Activated CD4-positive, alpha-beta T cell treated with anti-CD3 and anti-CD28 coated beads for 36 hours (primary cell): ENCODE measurements around the gene AOAH. TPM values are rescaled to one million over a fixed set of nuclear protein-coding genes. Genes with fewer than 3 reads are reported as not detected.
A peak's percentile ranks its signal among the peaks of the same experiment; 100 is the strongest.
"Not testable (repeated sequence)": the region's sequence is repeated elsewhere in the genome, so short reads cannot be mapped to it uniquely, and the experiment has no call there.

Experiments used
- ATAC-seq: fragments of 200-7000 bp; cut with Tn5 transposase; one replicate; pipeline ENCODE4 v1.10.0; 2021; ENCODE audit warnings: mild to moderate bottlenecking, moderate library complexity
- CTCF ChIA-PET: fragments of 350-600 bp; sonication (Branson Sonifier 250); formaldehyde crosslinking; loops from one replicate; lab custom pipeline; 2021; ENCODE audit warnings: antibody characterized with exemption; lab: Charles Lee
- POLR2A ChIA-PET: fragments of 350-600 bp; sonication (Branson Sonifier 250); formaldehyde crosslinking; loops from one replicate; lab custom pipeline; 2021; ENCODE audit warnings: antibody characterized with exemption, inconsistent platforms; lab: Charles Lee
- DNase-seq: peaks from one replicate; pipeline ENCODE4 v3.0.0-alpha.2; 2020
- H3K27ac Mint-ChIP-seq: one replicate; pipeline ENCODE4 v1.8.0; 2021; ENCODE audit warnings: mixed read lengths
- H3K27me3 Mint-ChIP-seq: one replicate; pipeline ENCODE4 v1.8.0; 2021; ENCODE audit warnings: mixed read lengths
- H3K36me3 Mint-ChIP-seq: one replicate; pipeline ENCODE4 v1.8.0; 2021; ENCODE audit warnings: low read depth, mixed read lengths
- H3K4me1 Mint-ChIP-seq: one replicate; pipeline ENCODE4 v1.8.0; 2021; ENCODE audit warnings: mixed read lengths
- H3K4me3 Mint-ChIP-seq: one replicate; pipeline ENCODE4 v1.8.0; 2021; ENCODE audit warnings: mild to moderate bottlenecking, moderate library complexity, mixed read lengths
- H3K9me3 Mint-ChIP-seq: one replicate; pipeline ENCODE4 v1.8.0; 2021; ENCODE audit warnings: low read depth, mixed read lengths
- intact Hi-C, 2 experiments: fragments of 100-400 bp; cut with DNase I in 1 of 2; cut with micrococcal nuclease in 1 of 2; formaldehyde crosslinking; loops; one replicate each; pipeline versions ENCODE4 v1.14.2 to v1.15.1; 2022 to 2024; cut with DNase I, micrococcal nuclease
- total RNA-seq, 2 experiments: library from RNA; stranded (reverse); gene quantifications; one replicate each; pipeline ENCODE4 v1.2.3, GENCODE V29; 2021

Gene AOAH
- total RNA-seq, 2 experiments from 2014 or later: 9.2 to 10.0 TPM

DNA sequence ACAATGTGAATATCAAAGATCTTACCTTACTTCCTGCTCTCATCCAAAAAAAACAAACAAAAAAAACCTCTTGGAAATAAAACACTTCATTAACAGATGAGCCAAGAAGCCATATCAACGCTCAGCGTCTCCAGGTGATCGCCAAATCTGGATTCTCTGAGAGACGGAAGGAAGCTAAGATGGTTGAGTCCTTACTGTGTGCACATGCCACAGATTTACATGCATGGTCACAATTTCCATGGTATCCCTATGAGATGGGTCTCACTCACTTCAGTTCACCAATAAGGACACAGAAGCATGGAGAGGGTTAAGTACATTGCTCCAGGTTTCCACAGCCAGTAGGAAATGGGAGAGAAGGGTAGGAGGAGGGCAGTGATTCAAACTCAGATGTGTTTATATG, 1.0 kb downstream of the AOAH start:
- Mint-ChIP-seq H3K27ac (peak overlapping the region; percentile 93), H3K4me3 (peak overlapping the region; percentile 79), H3K4me1 (peaks cover 87% of the 10 kb centered on the region), H3K27me3 (no peaks in the 10 kb centered on the region), H3K9me3 (peaks cover 2% of the 10 kb centered on the region), H3K36me3 (peaks cover 6% of the 10 kb centered on the region)
- ChIA-PET POLR2A (no interaction called here), CTCF (interaction anchor here (1.1 kb wide), 1 partner anchor 72 kb away, joined by 3 read pairs; no protein-coding TSS in a partner anchor)
- DNase-seq (no peak), ATAC-seq (no peak)
- intact Hi-C loops: loop anchor here (5.0 to 10.0 kb wide), 4 partner anchors 121 to 722 kb away; partner anchors contain the start of gene ELMO1 (in 1 of the 2)

DNA sequence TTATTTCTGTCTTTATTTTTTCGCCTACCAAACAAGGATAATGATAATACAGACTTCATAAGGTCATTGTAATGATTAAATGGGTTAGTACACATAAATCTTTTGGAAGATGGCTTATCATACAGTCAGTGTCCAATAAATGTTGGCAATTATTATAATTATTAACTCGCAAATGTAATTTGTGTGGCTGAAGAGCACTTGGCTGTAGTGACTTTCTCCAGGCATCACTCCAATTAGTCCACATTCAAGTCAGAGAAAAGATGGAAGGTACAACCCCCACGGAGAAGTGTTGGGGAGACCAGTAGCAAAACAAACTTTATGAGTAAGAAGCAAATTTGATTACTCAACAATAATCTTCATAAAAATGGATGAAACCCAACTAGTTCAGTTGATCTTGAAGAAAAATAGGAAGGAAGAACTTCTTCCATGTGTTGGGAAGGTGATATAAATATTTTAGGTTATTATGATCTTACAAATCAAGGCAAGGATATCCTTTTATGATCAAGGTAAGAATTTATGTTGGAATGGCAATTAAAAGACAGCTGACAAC, 5.1 kb downstream of the AOAH start:
- Mint-ChIP-seq H3K4me3 (no peak overlapping the region), H3K27ac (peak overlapping the region; percentile 10)
- no peak for ATAC-seq

DNA sequence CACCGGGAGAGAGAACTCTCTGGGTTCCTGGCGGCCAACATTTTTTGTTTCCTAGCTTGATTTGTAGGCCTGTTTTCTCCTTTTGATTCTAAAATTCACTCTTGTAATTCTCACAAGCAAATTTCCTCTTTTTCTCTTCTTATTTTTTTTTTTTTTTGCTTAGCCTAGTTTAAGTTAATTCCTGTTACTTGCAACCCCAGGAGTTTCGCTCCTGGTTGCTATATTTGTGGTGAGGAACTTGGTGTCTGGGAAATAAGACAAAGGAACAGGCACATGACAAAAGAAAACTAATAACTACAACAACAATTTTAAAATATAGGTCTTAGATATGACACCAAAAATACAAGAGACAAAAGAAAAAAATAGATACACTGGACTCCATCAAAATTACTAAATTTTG, 6.7 kb downstream of the AOAH start:
- DNase-seq: no peak
- Mint-ChIP-seq H3K4me3 (no peak overlapping the region), H3K9me3 (peaks cover 6% of the 10 kb centered on the region), H3K4me1 (peaks cover 52% of the 10 kb centered on the region), H3K27ac (no peak overlapping the region), H3K36me3 (peaks cover 25% of the 10 kb centered on the region), H3K27me3 (no peaks in the 10 kb centered on the region)
- ChIA-PET POLR2A (interaction anchor here (0.6 to 0.7 kb wide), 2 partner anchors 39 to 384 kb away, joined by 5 to 6 read pairs; no protein-coding TSS in a partner anchor), CTCF (interaction anchor here (0.6 to 1.1 kb wide), 4 partner anchors 28 to 701 kb away, joined by 3 read pairs; no protein-coding TSS in a partner anchor)
- intact Hi-C loops: no loop called here
- no peak for ATAC-seq

More for the DNA sequence above, 5.1 kb downstream of the AOAH start:
- ChIA-PET POLR2A (no interaction called here), CTCF (interaction anchor here (0.7 to 1.6 kb wide), 2 partner anchors 9 to 288 kb away, joined by 3 read pairs; no protein-coding TSS in a partner anchor)
- H3K27me3 Mint-ChIP-seq: no peaks in the 10 kb centered on the region
- peaks cover 19% of the 10 kb centered on the region for H3K36me3 Mint-ChIP-seq
- no peak for DNase-seq
- peaks cover 55% of the 10 kb centered on the region for H3K4me1 Mint-ChIP-seq
- H3K9me3 Mint-ChIP-seq: peaks cover 6% of the 10 kb centered on the region
- intact Hi-C loops: no loop called here

DNA sequence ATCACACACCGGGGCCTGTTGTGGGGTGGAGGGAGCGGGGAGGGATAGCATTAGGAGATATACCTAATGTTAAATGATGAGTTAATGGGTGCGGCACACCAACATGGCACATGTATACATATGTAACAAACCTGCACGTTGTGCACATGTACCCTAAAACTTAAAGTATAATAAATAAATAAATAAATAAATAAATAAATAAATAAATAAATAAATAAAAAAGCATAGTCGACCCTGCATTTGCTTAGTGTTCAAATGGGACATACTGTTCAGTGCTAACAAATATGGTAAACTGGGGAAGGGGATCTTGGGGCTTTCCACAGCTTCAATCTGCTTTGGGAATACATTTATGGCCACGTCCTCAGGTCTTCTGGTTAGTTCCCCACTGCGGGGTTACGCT, 7.5 kb downstream of the AOAH start:
- H3K9me3 Mint-ChIP-seq, H3K4me3 Mint-ChIP-seq, H3K27me3 Mint-ChIP-seq, ATAC-seq, DNase-seq, H3K27ac Mint-ChIP-seq, intact Hi-C loops: not testable (repeated sequence)
- H3K4me1 Mint-ChIP-seq: peaks cover 53% of the 10 kb centered on the region
- POLR2A ChIA-PET: interaction anchor here (0.6 to 0.7 kb wide), 2 partner anchors 38 to 385 kb away, joined by 5 to 6 read pairs; no protein-coding TSS in a partner anchor
- peaks cover 26% of the 10 kb centered on the region for H3K36me3 Mint-ChIP-seq
- CTCF ChIA-PET: interaction anchor here (0.8 kb wide), 1 partner anchor 702 kb away, joined by 3 read pairs; no protein-coding TSS in a partner anchor

DNA sequence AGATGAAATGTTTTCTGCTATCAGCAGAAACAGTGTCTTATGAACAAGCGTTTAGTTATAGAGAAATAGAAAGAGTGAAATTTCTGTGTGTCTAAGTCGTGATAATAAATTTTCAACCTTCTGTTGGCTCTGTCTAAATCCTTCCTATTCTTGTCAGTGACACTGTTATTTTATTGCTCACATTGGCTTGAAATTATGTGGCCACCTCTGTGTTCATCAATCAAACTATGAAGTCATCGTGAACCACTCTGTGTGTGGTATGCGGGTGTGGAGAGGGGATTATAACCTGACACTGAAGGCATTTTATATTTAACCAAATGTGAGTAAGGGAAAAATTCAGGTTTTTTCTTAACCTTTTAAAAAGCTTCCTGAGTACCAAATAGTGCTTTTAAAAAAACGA, 12.3 kb downstream of the AOAH start:
- Mint-ChIP-seq H3K4me1 (peaks cover 54% of the 10 kb centered on the region), H3K4me3 (no peak overlapping the region), H3K27ac (peak overlapping the region; percentile 84), H3K27me3 (no peaks in the 10 kb centered on the region), H3K9me3 (peaks cover 1% of the 10 kb centered on the region), H3K36me3 (peaks cover 41% of the 10 kb centered on the region)
- ATAC-seq (peak; percentile 73), DNase-seq (no peak)
- intact Hi-C loops: no loop called here
- POLR2A ChIA-PET: interaction anchor here (0.6 kb wide), 1 partner anchor 76 kb away, joined by 3 read pairs; no protein-coding TSS in a partner anchor
- CTCF ChIA-PET: interaction anchor here (0.6 to 1.1 kb wide), 2 partner anchors 15 to 1620 kb away, joined by 3 read pairs; no protein-coding TSS in a partner anchor

DNA sequence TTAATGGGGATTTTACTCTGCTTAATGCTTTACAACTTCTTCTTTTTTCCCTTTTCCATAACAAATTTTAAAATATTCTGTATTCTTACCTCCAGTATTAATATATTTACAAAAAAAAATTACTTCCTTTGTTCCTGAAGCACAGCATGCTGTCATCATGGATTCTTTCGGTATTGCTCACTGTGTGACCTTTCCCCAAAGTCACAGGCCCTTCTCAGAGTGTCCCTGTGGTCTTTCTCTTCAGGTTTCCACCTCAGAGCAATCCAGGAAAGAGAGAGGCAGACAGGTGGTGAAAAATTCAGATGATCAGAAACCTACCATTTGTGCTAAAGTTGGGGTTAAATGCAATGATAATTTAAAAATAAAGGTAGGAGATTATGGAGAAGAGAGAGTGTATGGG, 13.0 kb downstream of the AOAH start:
- CTCF ChIA-PET: interaction anchor here (1.3 kb wide), 1 partner anchor 40 kb away, joined by 4 read pairs; no protein-coding TSS in a partner anchor

DNA sequence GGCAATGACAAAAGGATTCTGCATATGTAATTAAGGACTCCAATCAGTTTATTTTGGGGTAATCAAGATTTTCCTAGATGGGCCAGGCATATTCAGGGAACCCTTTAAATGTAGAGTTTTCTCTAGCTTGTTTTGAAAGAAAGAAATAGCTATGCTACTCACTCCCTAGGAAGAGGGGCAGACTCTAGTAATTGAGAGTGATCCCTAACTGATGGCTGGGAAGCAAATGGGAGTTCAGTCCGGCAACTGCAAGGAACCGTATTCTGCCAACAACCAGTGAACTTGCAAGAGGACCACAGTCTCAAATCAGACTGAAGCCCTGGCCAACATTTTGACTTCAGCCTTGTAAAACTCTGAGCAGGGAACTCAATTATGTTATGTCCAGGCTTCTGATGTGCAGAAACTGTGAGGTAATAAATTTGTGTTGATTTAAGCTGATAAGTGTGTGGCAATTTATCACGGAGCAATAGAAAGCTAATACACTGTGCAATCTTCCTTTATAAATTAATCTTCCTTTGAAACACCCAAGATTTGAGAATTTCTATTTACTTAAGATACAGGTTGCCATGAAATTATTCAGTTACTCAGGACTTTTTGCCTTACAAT, 14.0 kb downstream of the AOAH start:
- intact Hi-C loops: no loop called here
- H3K27me3 Mint-ChIP-seq: no peaks in the 10 kb centered on the region
- ATAC-seq (no peak), DNase-seq (no peak)
- peaks cover 7% of the 10 kb centered on the region for H3K9me3 Mint-ChIP-seq
- peaks cover 62% of the 10 kb centered on the region for H3K4me1 Mint-ChIP-seq
- ChIA-PET POLR2A (no interaction called here), CTCF (interaction anchor here (1.1 to 1.3 kb wide), 2 partner anchors 10 to 39 kb away, joined by 3 to 4 read pairs; no protein-coding TSS in a partner anchor)
- no peak overlapping the region for H3K4me3 Mint-ChIP-seq
- peaks cover 50% of the 10 kb centered on the region for H3K36me3 Mint-ChIP-seq
- H3K27ac Mint-ChIP-seq: no peak overlapping the region

More for the DNA sequence above, 13.0 kb downstream of the AOAH start:
- intact Hi-C loops: no loop called here
- ATAC-seq (peak; percentile 24), DNase-seq (no peak)
- POLR2A ChIA-PET: no interaction called here
- Mint-ChIP-seq H3K27me3 (no peaks in the 10 kb centered on the region), H3K27ac (peak overlapping the region; percentile 84), H3K4me3 (peak overlapping the region; percentile 22), H3K36me3 (peaks cover 42% of the 10 kb centered on the region), H3K4me1 (peaks cover 59% of the 10 kb centered on the region), H3K9me3 (peaks cover under 1% of the 10 kb centered on the region)

DNA sequence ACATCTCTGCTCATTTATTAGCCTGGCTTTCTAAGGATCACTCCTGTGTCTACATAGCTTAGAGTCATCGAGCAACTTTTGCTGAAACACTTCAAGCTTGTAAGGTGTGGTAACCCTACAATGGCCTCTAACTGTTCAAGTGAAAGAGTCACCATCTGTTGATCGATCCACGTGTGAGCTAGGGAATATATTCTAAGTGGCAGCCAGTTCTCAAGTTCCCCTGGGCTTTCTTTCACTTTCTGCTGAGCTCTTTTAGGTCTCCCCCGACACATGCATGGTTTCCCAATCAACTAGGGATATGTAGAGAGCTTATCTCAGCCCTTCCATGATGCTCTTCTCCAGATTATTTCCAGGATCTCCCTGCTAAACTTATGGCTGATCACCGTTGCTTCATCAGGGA, 15.5 kb downstream of the AOAH start:
- ChIA-PET CTCF (interaction anchor here (0.6 to 1.6 kb wide), 9 partner anchors 16 to 628 kb away, joined by 3 to 4 read pairs (median 4); no protein-coding TSS in a partner anchor), POLR2A (interaction anchor here (0.6 to 0.8 kb wide), 2 partner anchors 78 to 205 kb away, joined by 3 read pairs; no protein-coding TSS in a partner anchor)
- Mint-ChIP-seq H3K27ac (peak overlapping the region; percentile 83), H3K4me3 (no peak overlapping the region), H3K36me3 (peaks cover 60% of the 10 kb centered on the region), H3K9me3 (peaks cover 15% of the 10 kb centered on the region), H3K27me3 (no peaks in the 10 kb centered on the region), H3K4me1 (peaks cover 74% of the 10 kb centered on the region)
- intact Hi-C loops: no loop called here
- no peak for DNase-seq
- ATAC-seq: peak; percentile 16

DNA sequence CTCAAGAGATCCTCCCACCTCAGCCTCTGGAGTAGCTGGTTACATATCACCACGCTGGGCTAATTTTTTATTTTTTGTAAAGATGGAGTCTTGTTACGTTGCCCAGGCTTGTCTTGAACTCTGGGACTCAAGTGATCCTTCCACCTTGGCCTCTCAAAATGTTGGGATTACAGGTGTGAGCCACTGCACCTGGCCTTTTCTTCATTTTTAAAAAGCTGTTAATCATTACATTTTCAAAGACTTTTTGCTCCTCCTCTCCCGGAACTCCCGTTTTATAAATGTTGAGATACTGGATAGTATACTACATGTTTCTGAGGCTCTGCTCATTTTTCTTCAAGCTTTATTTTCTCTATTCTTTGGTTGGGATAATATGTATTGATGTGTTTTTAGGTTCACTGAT, 16.4 kb downstream of the AOAH start:
- ATAC-seq: no peak
- H3K36me3 Mint-ChIP-seq: peaks cover 62% of the 10 kb centered on the region
- peak overlapping the region; percentile 37 for H3K4me3 Mint-ChIP-seq
- intact Hi-C loops: loop anchor here (1.0 to 2.0 kb wide), 3 partner anchors 16 to 30 kb away; no protein-coding TSS in a partner anchor
- peaks cover 15% of the 10 kb centered on the region for H3K9me3 Mint-ChIP-seq
- CTCF ChIA-PET: interaction anchor here (0.7 to 1.6 kb wide), 4 partner anchors 18 to 387 kb away, joined by 3 to 4 read pairs (median 3); no protein-coding TSS in a partner anchor
- POLR2A ChIA-PET: no interaction called here
- no peak for DNase-seq
- peaks cover 73% of the 10 kb centered on the region for H3K4me1 Mint-ChIP-seq
- H3K27me3 Mint-ChIP-seq: no peaks in the 10 kb centered on the region
- H3K27ac Mint-ChIP-seq: peak overlapping the region; percentile 91

DNA sequence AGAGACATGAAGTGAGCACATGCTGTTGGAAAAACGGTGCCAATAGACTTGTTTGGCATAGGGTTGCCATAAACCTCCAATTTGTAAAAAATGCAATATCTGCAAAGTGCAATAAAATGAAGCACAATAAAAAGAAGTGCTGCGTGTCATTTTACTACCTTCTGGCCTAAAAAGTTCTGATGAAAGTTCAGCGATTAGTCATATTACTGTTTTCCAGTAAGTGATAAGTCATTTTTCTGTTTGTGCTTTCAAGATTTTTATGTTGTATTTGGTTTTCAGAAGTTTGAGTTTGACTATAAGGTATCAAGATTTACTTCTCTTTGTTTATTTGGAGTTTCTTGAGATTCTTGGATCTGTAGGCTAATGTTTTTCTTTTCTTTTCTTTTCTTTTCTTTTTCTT, 16.8 kb downstream of the AOAH start:
- peak overlapping the region; percentile 37 for H3K4me3 Mint-ChIP-seq
- ChIA-PET POLR2A (no interaction called here), CTCF (interaction anchor here (0.7 to 1.6 kb wide), 4 partner anchors 19 to 388 kb away, joined by 3 to 4 read pairs (median 3); no protein-coding TSS in a partner anchor)
- H3K4me1 Mint-ChIP-seq: peaks cover 70% of the 10 kb centered on the region
- peak; percentile 67 for ATAC-seq
- H3K27me3 Mint-ChIP-seq: no peaks in the 10 kb centered on the region
- peaks cover 15% of the 10 kb centered on the region for H3K9me3 Mint-ChIP-seq
- intact Hi-C loops: loop anchor here (1.0 to 2.0 kb wide), 3 partner anchors 15 to 29 kb away; no protein-coding TSS in a partner anchor
- DNase-seq: no peak
- H3K36me3 Mint-ChIP-seq: peaks cover 64% of the 10 kb centered on the region
- H3K27ac Mint-ChIP-seq: peak overlapping the region; percentile 91

DNA sequence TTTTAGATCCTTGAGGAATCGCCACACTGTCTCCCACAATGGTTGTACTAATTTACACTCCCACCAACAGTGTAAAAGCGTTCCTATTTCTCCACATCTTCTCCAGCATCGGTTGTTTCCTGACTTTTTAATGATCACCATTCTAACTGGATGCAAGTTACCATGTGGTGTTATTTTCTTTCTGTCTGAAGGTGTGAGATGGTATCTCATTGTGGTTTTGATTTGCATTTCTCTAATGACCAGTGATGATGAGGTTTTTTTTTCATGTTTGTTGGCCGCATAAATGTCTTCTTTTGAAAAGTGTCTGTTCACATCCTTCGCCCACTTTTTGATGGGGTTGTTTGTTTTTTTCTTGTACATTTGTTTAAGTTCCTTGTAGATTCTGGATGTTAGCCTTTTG, 20.4 kb downstream of the AOAH start:
- intact Hi-C loops, ATAC-seq, CTCF ChIA-PET, DNase-seq, H3K4me3 Mint-ChIP-seq, H3K27me3 Mint-ChIP-seq, POLR2A ChIA-PET: not testable (repeated sequence)
- Mint-ChIP-seq H3K36me3 (peaks cover 43% of the 10 kb centered on the region), H3K4me1 (peaks cover 57% of the 10 kb centered on the region), H3K9me3 (peaks cover 15% of the 10 kb centered on the region), H3K27ac (peak overlapping the region; percentile 60)
